ENCODE results near the gene CYTH4.

- TF ChIP-seq, protein P1, sequence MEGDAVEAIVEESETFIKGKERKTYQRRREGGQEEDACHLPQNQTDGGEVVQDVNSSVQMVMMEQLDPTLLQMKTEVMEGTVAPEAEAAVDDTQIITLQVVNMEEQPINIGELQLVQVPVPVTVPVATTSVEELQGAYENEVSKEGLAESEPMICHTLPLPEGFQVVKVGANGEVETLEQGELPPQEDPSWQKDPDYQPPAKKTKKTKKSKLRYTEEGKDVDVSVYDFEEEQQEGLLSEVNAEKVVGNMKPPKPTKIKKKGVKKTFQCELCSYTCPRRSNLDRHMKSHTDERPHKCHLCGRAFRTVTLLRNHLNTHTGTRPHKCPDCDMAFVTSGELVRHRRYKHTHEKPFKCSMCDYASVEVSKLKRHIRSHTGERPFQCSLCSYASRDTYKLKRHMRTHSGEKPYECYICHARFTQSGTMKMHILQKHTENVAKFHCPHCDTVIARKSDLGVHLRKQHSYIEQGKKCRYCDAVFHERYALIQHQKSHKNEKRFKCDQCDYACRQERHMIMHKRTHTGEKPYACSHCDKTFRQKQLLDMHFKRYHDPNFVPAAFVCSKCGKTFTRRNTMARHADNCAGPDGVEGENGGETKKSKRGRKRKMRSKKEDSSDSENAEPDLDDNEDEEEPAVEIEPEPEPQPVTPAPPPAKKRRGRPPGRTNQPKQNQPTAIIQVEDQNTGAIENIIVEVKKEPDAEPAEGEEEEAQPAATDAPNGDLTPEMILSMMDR (IDR thresholded peaks at IDR 0.05): no peak
- no peak for TF ChIP-seq POLR2A (IDR thresholded peaks at IDR 0.05)
- no peak for TF ChIP-seq POLR2AphosphoS5 (IDR thresholded peaks at IDR 0.05)
Observed at GRCh38 chr22:37285937-37286336, 3.6 kb downstream of the CYTH4 start.

Data from gastroesophageal sphincter (tissue), 3 donors.